GM23338 (cell line): ENCODE data around the gene BCAS3. TPM values are rescaled to one million over a fixed set of nuclear protein-coding genes. Genes with fewer than 3 reads are reported as not detected.

Experiments used
- ATAC-seq: fragments of 200-7000 bp; cut with Tn5 transposase; 3 replicates; pipeline ENCODE4 v1.9.1; 2020
- DNase-seq: peaks from one replicate; pipeline ENCODE4 v3.0.0-alpha.2; 2015; ENCODE audit warnings: low spot score
- H2AFZ ChIP-seq: fragments of 200-600 bp; sonication (generic); 2 replicates; pipeline ENCODE4 v1.8.0; 2016; ENCODE audit warnings: antibody characterized with exemption, mild to moderate bottlenecking, moderate library complexity
- H3F3A ChIP-seq: fragments of 200-600 bp; sonication (generic); replicated peaks from 2 replicates; pipeline ENCODE4 v1.8.0; 2017; ENCODE audit warnings: antibody characterized with exemption, mixed run types, low read depth
- H3K27ac ChIP-seq: fragments of 200-600 bp; sonication (generic); 2 replicates; pipeline ENCODE4 v1.6.1; 2016; ENCODE audit warnings: low read depth
- H3K27me3 ChIP-seq: fragments of 200-600 bp; sonication (generic); 2 replicates; pipeline ENCODE4 v1.8.0; 2016; ENCODE audit warnings: mild to moderate bottlenecking, mixed run types, moderate library complexity; ENCODE audit not compliant: insufficient read depth
- H3K36me3 ChIP-seq: fragments of 200-600 bp; sonication (generic); 2 replicates; pipeline ENCODE4 v1.8.0; 2016; ENCODE audit warnings: mild to moderate bottlenecking; ENCODE audit not compliant: insufficient read depth
- H3K4me1 ChIP-seq: fragments of 200-600 bp; sonication (generic); 2 replicates; pipeline ENCODE4 v1.8.0; 2016; ENCODE audit warnings: mild to moderate bottlenecking, moderate library complexity; ENCODE audit not compliant: insufficient read depth
- H3K4me2 ChIP-seq: fragments of 200-600 bp; sonication (generic); 2 replicates; pipeline ENCODE4 v1.7.1; 2017; ENCODE audit warnings: mixed run types
- H3K4me3 ChIP-seq: fragments of 200-600 bp; sonication (generic); 2 replicates; pipeline ENCODE4 v1.6.1; 2016; ENCODE audit warnings: mixed run types
- H3K79me2 ChIP-seq: fragments of 200-600 bp; sonication (generic); replicated peaks from 2 replicates; pipeline ENCODE4 v1.8.0; 2017; ENCODE audit warnings: mild to moderate bottlenecking; ENCODE audit not compliant: insufficient read depth
- H3K9me2 ChIP-seq: fragments of 200-600 bp; sonication (generic); 2 replicates; pipeline ENCODE4 v1.8.0; 2017; ENCODE audit not compliant: insufficient read depth
- H4K20me1 ChIP-seq: fragments of 200-600 bp; sonication (generic); replicated peaks from 2 replicates; pipeline ENCODE4 v1.8.0; 2017; ENCODE audit warnings: mild to moderate bottlenecking; ENCODE audit not compliant: insufficient read depth
- H3K27ac Mint-ChIP-seq: 2 replicates; pipeline ENCODE4 v1.8.0; 2020; ENCODE audit warnings: inconsistent platforms, mild to moderate bottlenecking, moderate library complexity, mixed read lengths
- H3K27me3 Mint-ChIP-seq: 3 replicates; pipeline ENCODE4 v1.8.0; 2022; ENCODE audit warnings: low read depth, mild to moderate bottlenecking, moderate library complexity, mixed read lengths, inconsistent platforms; ENCODE audit not compliant: insufficient read depth, poor library complexity
- H3K36me3 Mint-ChIP-seq: 3 replicates; pipeline ENCODE4 v1.8.0; 2021; ENCODE audit warnings: low read depth, mild to moderate bottlenecking, inconsistent platforms, moderate library complexity, mixed read lengths
- H3K4me1 Mint-ChIP-seq: 3 replicates; pipeline ENCODE4 v1.8.0; 2020; ENCODE audit warnings: mild to moderate bottlenecking, inconsistent platforms, mixed read lengths
- H3K4me3 Mint-ChIP-seq: 3 replicates; pipeline ENCODE4 v1.8.0; 2021; ENCODE audit warnings: moderate library complexity, mild to moderate bottlenecking, inconsistent platforms, mixed read lengths
- H3K9me3 Mint-ChIP-seq: 3 replicates; pipeline ENCODE4 v1.8.0; 2020; ENCODE audit warnings: moderate library complexity, mild to moderate bottlenecking, inconsistent platforms, mixed read lengths
- CTCF ChIP-seq, 2 experiments: fragments of 200-600 bp in 1 of 2; sonication (generic) in 1 of 2; conservative IDR thresholded peaks; 2 replicates each; pipeline versions ENCODE4 v1.5.1 to v1.6.1; 2016 to 2017; ENCODE audit warnings: antibody characterized with exemption in 2 of 2, low read depth in 2 of 2, mild to moderate bottlenecking in 2 of 2, moderate library complexity in 1 of 2
- ETS1 ChIP-seq: IDR thresholded peaks from 2 replicates; pipeline ENCODE4 v1.6.1; 2016; ENCODE audit warnings: antibody characterized with exemption
- EZH2 ChIP-seq: fragments of 200-600 bp; sonication (generic); IDR thresholded peaks from one replicate; pipeline ENCODE4 v1.8.0; 2017; ENCODE audit warnings: antibody characterized with exemption, mild to moderate bottlenecking, low read depth; ENCODE audit not compliant: unreplicated experiment
- EZH2phosphoT487 ChIP-seq: fragments of 200-600 bp; sonication (generic); IDR thresholded peaks from one replicate; pipeline ENCODE4 v1.8.1; 2018; ENCODE audit warnings: antibody characterized with exemption; ENCODE audit not compliant: unreplicated experiment
- NANOG ChIP-seq: IDR thresholded peaks from 2 replicates; pipeline ENCODE4 v1.6.1; 2016; ENCODE audit warnings: antibody characterized with exemption, borderline replicate concordance
- REST ChIP-seq: IDR thresholded peaks from one replicate; pipeline ENCODE4 v1.6.1; 2018; ENCODE audit warnings: antibody characterized with exemption; ENCODE audit not compliant: unreplicated experiment
- STAT1 ChIP-seq: IDR thresholded peaks from one replicate; pipeline ENCODE4 v1.6.1; 2016; ENCODE audit warnings: antibody characterized with exemption; ENCODE audit not compliant: unreplicated experiment
- ZNF114 ChIP-seq: fragments of 250-450 bp; sonication (Bioruptor Pico); IDR thresholded peaks from 2 replicates; pipeline ENCODE4 v1.5.0; 2020; ENCODE audit warnings: mild to moderate bottlenecking, moderate library complexity
- ZNF331 ChIP-seq: fragments of 250-450 bp; sonication (Bioruptor Pico); IDR thresholded peaks from 2 replicates; pipeline ENCODE4 v1.5.0; 2020; ENCODE audit warnings: low read depth, mild to moderate bottlenecking, moderate library complexity
- polyA plus RNA-seq: library from polyadenylated mRNA; unstranded; fragments of >200 nt; fragmentation: Nextera tagmentation; extraction: Ambion mirVana; gene quantifications from 2 replicates; pipeline ENCODE4 v1.2.1, GENCODE V29; 2016
- total RNA-seq: library from RNA; depleted of rRNA; stranded (reverse); fragments of >200 nt; shearing (Covaris generic); gene quantifications from 2 replicates; pipeline ENCODE4 v1.2.3, GENCODE V29; 2014

Gene BCAS3
- total and polyA plus RNA-seq, 2 experiments from 2014 or later = 8.2 to 28.0 TPM

GRCh38 chr17:61237275-61237674, 559.6 kb downstream of the BCAS3 start:
- Mint-ChIP-seq H3K4me3 (no peak overlapping the region), H3K27me3 (no peaks in the 10 kb centered on the region), H3K36me3 (0 out of 3 replicates have a peak, but pooled peaks cover 2% of the 10 kb centered on the region), H3K9me3 (no peaks in the 10 kb centered on the region), H3K4me1 (peaks cover 20% of the 10 kb centered on the region), H3K27ac (no peak overlapping the region)
- ATAC-seq (no peak), DNase-seq (peak; percentile 27)
- Histone ChIP-seq H4K20me1 (no peaks in the 10 kb centered on the region), H3K9me2 (no peaks in the 10 kb centered on the region), H3K4me3 (no peak overlapping the region), H3K36me3 (no peaks in the 10 kb centered on the region), H3K79me2 (no peaks in the 10 kb centered on the region), H3K4me1 (peaks cover 28% of the 10 kb centered on the region), H3K27me3 (no peaks in the 10 kb centered on the region), H2AFZ (no peak overlapping the region), H3F3A (no peaks in the 10 kb centered on the region), H3K4me2 (no peak overlapping the region), H3K27ac (no peak overlapping the region)
- TF ChIP-seq CTCF (conservative IDR thresholded peaks at IDR 0.05; ENCODE audit: low read depth in 2 of 2) (peak; percentile 34 to 50; a peak in 3 of 4 replicates), ZNF331 (no peak)

GRCh38 chr17:61238455-61238933, 560.8 kb downstream of the BCAS3 start:
- no peak overlapping the region for H3K4me3 ChIP-seq
- DNase-seq (no peak), ATAC-seq (no peak)
- peaks cover 20% of the 10 kb centered on the region for H3K4me1 Mint-ChIP-seq
- H3K4me3 Mint-ChIP-seq = no peak overlapping the region
- H3K27me3 Mint-ChIP-seq = no peaks in the 10 kb centered on the region
- H3K27me3 ChIP-seq = no peaks in the 10 kb centered on the region
- H4K20me1 ChIP-seq = no peaks in the 10 kb centered on the region
- no peaks in the 10 kb centered on the region for H3K36me3 ChIP-seq
- no peaks in the 10 kb centered on the region for H3F3A ChIP-seq
- H3K9me3 Mint-ChIP-seq = no peaks in the 10 kb centered on the region
- no peaks in the 10 kb centered on the region for H3K9me2 ChIP-seq
- no peak overlapping the region for H3K4me2 ChIP-seq
- no peak overlapping the region for H2AFZ ChIP-seq
- no peaks in the 10 kb centered on the region for H3K79me2 ChIP-seq
- peaks cover 26% of the 10 kb centered on the region for H3K4me1 ChIP-seq
- peaks cover 5% of the 10 kb centered on the region; the same call in 1 of the 3 replicates for H3K36me3 Mint-ChIP-seq
- H3K27ac ChIP-seq = no peak overlapping the region
- H3K27ac Mint-ChIP-seq = no peak overlapping the region
- TF ChIP-seq ZNF114 (CRISPR knock-in tag) (no peak), ETS1 (no peak), REST (no peak), EZH2phosphoT487 (no peak), EZH2 (no peak), CTCF (conservative IDR thresholded peaks at IDR 0.05; ENCODE audit: low read depth in 2 of 2) (no peak), STAT1 (no peak), NANOG (no peak)
